IPS-NIHi7 (cell line): Measurements from ENCODE around the gene RABGAP1L.
"Not testable (repeated sequence)": the region's sequence is repeated elsewhere in the genome, so short reads cannot be mapped to it uniquely, and the experiment has no call there.

ENCODE experiments used
- DNase-seq: peaks from one replicate; pipeline ENCODE4 v3.0.0; 2012; ENCODE audit warnings: mixed read lengths; ENCODE audit errors: extremely low spot score

RABGAP1L gene

GRCh38 chr1:174159252-174160108 is at the start of gene RABGAP1L:
Gene RABGAP1L, plus strand, starts transcription at chr1:174159520.
- peak; percentile 95 for DNase-seq

- no peak for DNase-seq
Measured at GRCh38 chr1:174110053-174110452, 49.3 kb upstream of the RABGAP1L start.

GRCh38 chr1:174112489-174113162 is 46.7 kb upstream of the RABGAP1L start:
- no peak for DNase-seq

GRCh38 chr1:174114106-174114505 is 45.2 kb upstream of the RABGAP1L start:
- no peak for DNase-seq

- DNase-seq = peak; percentile 63
Measured at GRCh38 chr1:174114788-174115448, 44.4 kb upstream of the RABGAP1L start.

GRCh38 chr1:174116042-174116441 is 43.3 kb upstream of the RABGAP1L start:
- no peak for DNase-seq

- DNase-seq = no peak
Measured at GRCh38 chr1:174118751-174119150, 40.6 kb upstream of the RABGAP1L start.

- not testable (repeated sequence) for DNase-seq
Measured at GRCh38 chr1:174122318-174122717, 37.0 kb upstream of the RABGAP1L start.

GRCh38 chr1:174123843-174124242 is 35.5 kb upstream of the RABGAP1L start:
- DNase-seq = no peak

GRCh38 chr1:174127176-174127575 is 32.1 kb upstream of the RABGAP1L start:
- not testable (repeated sequence) for DNase-seq

- no peak for DNase-seq
Measured at GRCh38 chr1:174131032-174131638, 28.2 kb upstream of the RABGAP1L start.

- DNase-seq = no peak
Measured at GRCh38 chr1:174134003-174134659, 25.2 kb upstream of the RABGAP1L start.

GRCh38 chr1:174135211-174135610 is 24.1 kb upstream of the RABGAP1L start:
- DNase-seq = no peak

- DNase-seq = no peak
Measured at GRCh38 chr1:174136714-174137113, 22.6 kb upstream of the RABGAP1L start.

- DNase-seq = no peak
Measured at GRCh38 chr1:174142836-174143235, 16.5 kb upstream of the RABGAP1L start.

- DNase-seq = not testable (repeated sequence)
Measured at GRCh38 chr1:174143727-174144396, 15.5 kb upstream of the RABGAP1L start.

- not testable (repeated sequence) for DNase-seq
Measured at GRCh38 chr1:174144397-174144783, 14.9 kb upstream of the RABGAP1L start.

- DNase-seq = no peak
Measured at GRCh38 chr1:174149216-174149615, 10.1 kb upstream of the RABGAP1L start.

- DNase-seq = no peak
Measured at GRCh38 chr1:174150499-174150898, 8.8 kb upstream of the RABGAP1L start.

GRCh38 chr1:174152427-174152826 is 6.9 kb upstream of the RABGAP1L start:
- DNase-seq = no peak
